Subcutaneous adipose tissue (tissue), 4 donors: ENCODE results near the gene BMF. TPM values are rescaled to one million over a fixed set of nuclear protein-coding genes. Genes with fewer than 3 reads are reported as not detected.

ENCODE experiments used
- CTCF ChIP-seq: fragments of 450-650 bp; IDR thresholded peaks from one replicate; pipeline ENCODE4 v1.5.1; 2016; ENCODE audit warnings: low read depth, mild to moderate bottlenecking, control low read depth, antibody characterized with exemption, moderate library complexity
- total RNA-seq, 4 donors: library from RNA; depleted of rRNA; stranded (reverse); fragments of >200 nt; gene quantifications; one replicate each; pipeline ENCODE4 v1.1.0, GENCODE V29; 2016

The BMF gene
- total RNA-seq, 4 donors from 2014 or later: 4.9 to 12.9 (median 6.6) TPM

- no peak for TF ChIP-seq CTCF
Observed at GRCh38 chr15:40100123-40100946, 8.3 kb downstream of the BMF start.

- TF ChIP-seq CTCF: no peak
Observed at GRCh38 chr15:40098489-40099261, 10.0 kb downstream of the BMF start.

- TF ChIP-seq CTCF: no peak
Observed at GRCh38 chr15:40097968-40098476, 10.7 kb downstream of the BMF start.

GRCh38 chr15:40097096-40097967 is 11.3 kb downstream of the BMF start:
- no peak for TF ChIP-seq CTCF

GRCh38 chr15:40096094-40096891 is 12.4 kb downstream of the BMF start:
- TF ChIP-seq CTCF: no peak

GRCh38 chr15:40095371-40096093 is 13.1 kb downstream of the BMF start:
- no peak for TF ChIP-seq CTCF
